ENCODE results near the gene BET1L. TPM values are rescaled to one million over a fixed set of nuclear protein-coding genes. Genes with fewer than 3 reads are reported as not detected.

Gene BET1L
- total and polyA plus RNA-seq, 4 donors: 7.6 to 32.6 (median 23.4) TPM

- Histone ChIP-seq H3K9me3 (ENCODE audit: control insufficient read depth in 4 of 4, low read length in 3 of 4) (no peaks in the 10 kb centered on the region), H3K9ac (ENCODE audit: low read depth in 1 of 2, low read length in 2 of 2) (no peak overlapping the region), H3K4me3 (ENCODE audit: low read depth in 1 of 3, low read length in 3 of 3) (no peak overlapping the region), H3K36me3 (ENCODE audit: control insufficient read depth in 4 of 4, insufficient read depth in 3 of 4, low read depth in 1 of 4, low read length in 3 of 4) (peaks cover 0 to 17% (median 10%) of the 10 kb centered on the region in 4 donors), H3K27me3 (ENCODE audit: control insufficient read depth in 4 of 4, insufficient read depth in 4 of 4, low read length in 3 of 4) (no peaks in the 10 kb centered on the region), H3K4me1 (ENCODE audit: control insufficient read depth in 4 of 4, insufficient read depth in 4 of 4, low read length in 3 of 4) (no peaks in the 10 kb centered on the region), H3K27ac (ENCODE audit: low read depth in 1 of 2, low read length in 2 of 2) (no peak overlapping the region)
- no peak for DNase-seq (ENCODE audit: low spot score)
- TF ChIP-seq EGR1 (IDR thresholded peaks at IDR 0.05; ENCODE audit: low read depth in 2 of 2): no peak
- no peak for TF ChIP-seq NR2F2 (IDR thresholded peaks at IDR 0.05)
- TF ChIP-seq GABPA (IDR thresholded peaks at IDR 0.05 in 1 of 2, conservative IDR thresholded peaks at IDR 0.05 in 1 of 2): no peak
- TF ChIP-seq, protein P1, sequence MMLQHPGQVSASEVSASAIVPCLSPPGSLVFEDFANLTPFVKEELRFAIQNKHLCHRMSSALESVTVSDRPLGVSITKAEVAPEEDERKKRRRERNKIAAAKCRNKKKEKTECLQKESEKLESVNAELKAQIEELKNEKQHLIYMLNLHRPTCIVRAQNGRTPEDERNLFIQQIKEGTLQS (IDR thresholded peaks at IDR 0.05): no peak
- WGBS: 96% methylated on average over 10 of the region's 10 CpGs
Measured at GRCh38 chr11:225734-226453, 18.7 kb upstream of the BET1L start.

DNA sequence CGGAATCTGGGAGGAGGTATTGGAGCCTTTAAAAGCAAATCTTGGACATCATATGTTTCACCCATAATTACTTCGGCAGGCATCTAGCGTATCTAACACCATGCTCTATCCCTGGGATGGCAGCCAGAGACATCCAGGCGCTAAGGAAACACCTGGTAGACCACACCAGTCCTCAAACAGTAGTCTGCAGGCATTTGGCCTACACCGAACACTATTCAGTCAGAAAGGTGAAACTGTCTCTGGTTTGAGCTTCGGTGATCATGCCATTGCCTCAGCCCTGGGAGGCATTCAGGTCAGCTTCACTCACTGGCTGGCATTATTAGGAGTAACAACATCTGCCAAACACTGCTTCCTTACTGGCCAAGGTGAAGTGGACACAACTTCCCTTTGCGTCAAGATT is 17.2 kb upstream of the BET1L start:
- TF ChIP-seq, protein P2, sequence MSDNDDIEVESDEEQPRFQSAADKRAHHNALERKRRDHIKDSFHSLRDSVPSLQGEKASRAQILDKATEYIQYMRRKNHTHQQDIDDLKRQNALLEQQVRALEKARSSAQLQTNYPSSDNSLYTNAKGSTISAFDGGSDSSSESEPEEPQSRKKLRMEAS (IDR thresholded peaks at IDR 0.05): no peak
- TF ChIP-seq EGR1 (IDR thresholded peaks at IDR 0.05; ENCODE audit: low read depth in 2 of 2): no peak
- Histone ChIP-seq H3K27ac (ENCODE audit: low read depth in 1 of 2, low read length in 2 of 2) (no peak overlapping the region), H3K27me3 (ENCODE audit: control insufficient read depth in 4 of 4, insufficient read depth in 4 of 4, low read length in 3 of 4) (no peaks in the 10 kb centered on the region), H3K4me3 (ENCODE audit: low read depth in 1 of 3, low read length in 3 of 3) (no peak overlapping the region), H3K9me3 (ENCODE audit: control insufficient read depth in 4 of 4, low read length in 3 of 4) (no peaks in the 10 kb centered on the region), H3K36me3 (ENCODE audit: control insufficient read depth in 4 of 4, insufficient read depth in 3 of 4, low read depth in 1 of 4, low read length in 3 of 4) (peaks cover 0 to 14% (median 6%) of the 10 kb centered on the region in 4 donors), H3K9ac (ENCODE audit: low read depth in 1 of 2, low read length in 2 of 2) (no peak overlapping the region), H3K4me1 (ENCODE audit: control insufficient read depth in 4 of 4, insufficient read depth in 4 of 4, low read length in 3 of 4) (no peaks in the 10 kb centered on the region)
- DNase-seq (ENCODE audit: low spot score): no peak
- 90% methylated on average over 7 of the region's 7 CpGs for WGBS

DNA sequence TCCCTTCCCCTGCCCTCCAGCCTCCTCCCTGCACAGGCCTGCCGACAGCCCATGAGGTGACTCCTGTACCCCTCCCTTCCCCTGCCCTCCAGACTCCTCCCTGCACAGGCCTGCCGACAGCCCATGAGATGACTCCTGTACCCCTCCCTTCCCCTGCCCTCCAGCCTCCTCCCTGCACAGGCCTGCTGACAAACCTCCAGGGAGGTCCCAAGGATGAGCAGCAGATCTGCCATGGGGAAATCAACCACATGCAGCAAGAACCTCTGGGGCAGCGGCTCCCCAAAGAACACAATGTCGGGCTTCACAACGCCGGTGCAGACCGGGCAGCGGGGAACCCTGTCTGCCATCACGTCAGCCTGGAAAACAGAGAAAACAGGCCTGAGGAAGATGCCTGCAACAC is 16.7 kb upstream of the BET1L start:
- H3K4me3 ChIP-seq (ENCODE audit: low read depth in 1 of 3, low read length in 3 of 3): no peak overlapping the region
- 94% methylated on average over 8 of the region's 9 CpGs for WGBS
- TF ChIP-seq, protein P3, sequence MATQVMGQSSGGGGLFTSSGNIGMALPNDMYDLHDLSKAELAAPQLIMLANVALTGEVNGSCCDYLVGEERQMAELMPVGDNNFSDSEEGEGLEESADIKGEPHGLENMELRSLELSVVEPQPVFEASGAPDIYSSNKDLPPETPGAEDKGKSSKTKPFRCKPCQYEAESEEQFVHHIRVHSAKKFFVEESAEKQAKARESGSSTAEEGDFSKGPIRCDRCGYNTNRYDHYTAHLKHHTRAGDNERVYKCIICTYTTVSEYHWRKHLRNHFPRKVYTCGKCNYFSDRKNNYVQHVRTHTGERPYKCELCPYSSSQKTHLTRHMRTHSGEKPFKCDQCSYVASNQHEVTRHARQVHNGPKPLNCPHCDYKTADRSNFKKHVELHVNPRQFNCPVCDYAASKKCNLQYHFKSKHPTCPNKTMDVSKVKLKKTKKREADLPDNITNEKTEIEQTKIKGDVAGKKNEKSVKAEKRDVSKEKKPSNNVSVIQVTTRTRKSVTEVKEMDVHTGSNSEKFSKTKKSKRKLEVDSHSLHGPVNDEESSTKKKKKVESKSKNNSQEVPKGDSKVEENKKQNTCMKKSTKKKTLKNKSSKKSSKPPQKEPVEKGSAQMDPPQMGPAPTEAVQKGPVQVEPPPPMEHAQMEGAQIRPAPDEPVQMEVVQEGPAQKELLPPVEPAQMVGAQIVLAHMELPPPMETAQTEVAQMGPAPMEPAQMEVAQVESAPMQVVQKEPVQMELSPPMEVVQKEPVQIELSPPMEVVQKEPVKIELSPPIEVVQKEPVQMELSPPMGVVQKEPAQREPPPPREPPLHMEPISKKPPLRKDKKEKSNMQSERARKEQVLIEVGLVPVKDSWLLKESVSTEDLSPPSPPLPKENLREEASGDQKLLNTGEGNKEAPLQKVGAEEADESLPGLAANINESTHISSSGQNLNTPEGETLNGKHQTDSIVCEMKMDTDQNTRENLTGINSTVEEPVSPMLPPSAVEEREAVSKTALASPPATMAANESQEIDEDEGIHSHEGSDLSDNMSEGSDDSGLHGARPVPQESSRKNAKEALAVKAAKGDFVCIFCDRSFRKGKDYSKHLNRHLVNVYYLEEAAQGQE (IDR thresholded peaks at IDR 0.05): no peak
- TF ChIP-seq RXRA (IDR thresholded peaks at IDR 0.05) (no peak), HNF4G (IDR thresholded peaks at IDR 0.05) (no peak), HNF4A (conservative IDR thresholded peaks at IDR 0.05) (no peak), RAD21 (IDR thresholded peaks at IDR 0.05) (no peak)
- H3K4me1 ChIP-seq (ENCODE audit: control insufficient read depth in 4 of 4, insufficient read depth in 4 of 4, low read length in 3 of 4): no peaks in the 10 kb centered on the region
- no peaks in the 10 kb centered on the region for H3K9me3 ChIP-seq (ENCODE audit: control insufficient read depth in 4 of 4, low read length in 3 of 4)
- H3K36me3 ChIP-seq (ENCODE audit: control insufficient read depth in 4 of 4, insufficient read depth in 3 of 4, low read depth in 1 of 4, low read length in 3 of 4): peaks cover 0 to 17% (median 6%) of the 10 kb centered on the region in 4 donors
- H3K27ac ChIP-seq (ENCODE audit: low read depth in 1 of 2, low read length in 2 of 2): no peak overlapping the region
- DNase-seq (ENCODE audit: low spot score): no peak
- H3K9ac ChIP-seq (ENCODE audit: low read depth in 1 of 2, low read length in 2 of 2): no peak overlapping the region
- H3K27me3 ChIP-seq (ENCODE audit: control insufficient read depth in 4 of 4, insufficient read depth in 4 of 4, low read length in 3 of 4): no peaks in the 10 kb centered on the region
